Neuronal stem cell (in vitro differentiated cells): ENCODE measurements around the gene SMIM35.

Source experiments
- DNase-seq: peaks from one replicate; pipeline ENCODE4 v3.0.0-alpha.2; 2013; ENCODE audit warnings: low spot score
- H2AFZ ChIP-seq: one replicate; pipeline ENCODE4 v1.6.1; 2013; ENCODE audit warnings: mild to moderate bottlenecking, low read length, inconsistent platforms
- H2AK5ac ChIP-seq: 2 replicates; pipeline ENCODE4 v1.6.1; 2013; ENCODE audit warnings: low read depth, mild to moderate bottlenecking, inconsistent platforms, low read length, moderate library complexity, mixed read lengths
- H2BK120ac ChIP-seq: 2 replicates; pipeline ENCODE4 v1.6.1; 2013; ENCODE audit warnings: low read depth, mild to moderate bottlenecking, inconsistent platforms, low read length, moderate library complexity, mixed read lengths
- H2BK12ac ChIP-seq: one replicate; pipeline ENCODE4 v1.6.1; 2013; ENCODE audit warnings: low read length, inconsistent platforms
- H2BK15ac ChIP-seq: 2 replicates; pipeline ENCODE4 v1.6.1; 2013; ENCODE audit warnings: mild to moderate bottlenecking, low read length, inconsistent platforms, mixed read lengths
- H2BK5ac ChIP-seq: one replicate; pipeline ENCODE4 v1.6.1; 2013; ENCODE audit warnings: inconsistent platforms, mild to moderate bottlenecking, low read length, moderate library complexity
- H3K14ac ChIP-seq: one replicate; pipeline ENCODE4 v1.6.1; 2013; ENCODE audit warnings: low read length, inconsistent platforms
- H3K18ac ChIP-seq: 2 replicates; pipeline ENCODE4 v1.6.1; 2013; ENCODE audit warnings: low read length, inconsistent platforms
- H3K23ac ChIP-seq: 2 replicates; pipeline ENCODE4 v1.6.1; 2013; ENCODE audit warnings: low read depth, mild to moderate bottlenecking, mixed read lengths, low read length, inconsistent platforms; ENCODE audit not compliant: poor library complexity
- H3K27ac ChIP-seq: replicated peaks from 3 replicates; pipeline ENCODE4 v1.5.1; 2013; ENCODE audit warnings: low read length, inconsistent platforms
- H3K27me3 ChIP-seq, 3 experiments: 2 replicates each; pipeline ENCODE4 v1.6.1; 2013; ENCODE audit warnings: low read length in 3 of 3, mild to moderate bottlenecking in 2 of 3, inconsistent platforms in 1 of 3, low read depth in 1 of 3, mixed read lengths in 1 of 3, moderate library complexity in 1 of 3; ENCODE audit not compliant: control insufficient read depth in 3 of 3, insufficient read depth in 3 of 3
- H3K36me3 ChIP-seq, 2 donors: replicated peaks in 1 of 2; 2 replicates each; pipeline ENCODE4 v1.6.1; 2013; ENCODE audit warnings: low read length in 2 of 2; ENCODE audit not compliant: control insufficient read depth in 2 of 2, insufficient read depth in 2 of 2
- H3K4ac ChIP-seq: 2 replicates; pipeline ENCODE4 v1.6.1; 2013; ENCODE audit warnings: inconsistent platforms, mild to moderate bottlenecking, low read length, moderate library complexity
- H3K4me1 ChIP-seq, 2 donors: 1 replicate in 1 of 2; 2 replicates in 1 of 2; pipeline ENCODE4 v1.6.1; 2013; ENCODE audit warnings: low read length in 2 of 2, low read depth in 1 of 2; ENCODE audit not compliant: control insufficient read depth in 2 of 2, insufficient read depth in 1 of 2
- H3K4me2 ChIP-seq: one replicate; pipeline ENCODE4 v1.6.1; 2013; ENCODE audit warnings: mild to moderate bottlenecking, low read length, inconsistent platforms; ENCODE audit not compliant: insufficient read depth, poor library complexity, severe bottlenecking
- H3K4me3 ChIP-seq, 2 donors: 2 replicates each; pipeline ENCODE4 v1.5.1; 2013; ENCODE audit warnings: low read length in 2 of 2, mild to moderate bottlenecking in 2 of 2, inconsistent platforms in 1 of 2, moderate library complexity in 1 of 2
- H3K79me1 ChIP-seq: one replicate; pipeline ENCODE4 v1.6.1; 2013; ENCODE audit warnings: low read depth, mild to moderate bottlenecking, inconsistent platforms, low read length, moderate library complexity
- H3K9ac ChIP-seq: one replicate; pipeline ENCODE4 v1.6.1; 2013; ENCODE audit warnings: mild to moderate bottlenecking, low read depth, low read length, inconsistent platforms; ENCODE audit not compliant: poor library complexity
- H3K9me3 ChIP-seq, 2 donors: replicated peaks in 1 of 2; 2 replicates each; pipeline versions ENCODE3 to v1.6.1; 2013; ENCODE audit warnings: low read length in 2 of 2, mild to moderate bottlenecking in 2 of 2, inconsistent platforms in 1 of 2, low read depth in 1 of 2, mixed read lengths in 1 of 2, moderate library complexity in 1 of 2; ENCODE audit not compliant: control insufficient read depth in 2 of 2, insufficient read depth in 1 of 2
- H4K8ac ChIP-seq: one replicate; pipeline ENCODE4 v1.6.1; 2013; ENCODE audit warnings: low read depth, mild to moderate bottlenecking, inconsistent platforms, low read length, moderate library complexity
- H4K91ac ChIP-seq: one replicate; pipeline ENCODE4 v1.6.1; 2013; ENCODE audit warnings: low read length, low read depth, mild to moderate bottlenecking, inconsistent platforms; ENCODE audit not compliant: poor library complexity
- WGBS, 2 donors: extraction: QIAGEN DNeasy Blood & Tissue Kit; methylation state at CpG; one replicate each; pipeline ENCODE4 v1.1.7; 2013; ENCODE audit warnings: missing lambda C conversion rate in 2 of 2, mixed read lengths in 1 of 2; ENCODE audit not compliant: insufficient read length in 2 of 2, insufficient replicate concordance in 1 of 2; ENCODE audit errors: extremely low coverage in 2 of 2; 5-methylcytosine and 5-hydroxymethylcytosine counted together

Gene SMIM35

DNA sequence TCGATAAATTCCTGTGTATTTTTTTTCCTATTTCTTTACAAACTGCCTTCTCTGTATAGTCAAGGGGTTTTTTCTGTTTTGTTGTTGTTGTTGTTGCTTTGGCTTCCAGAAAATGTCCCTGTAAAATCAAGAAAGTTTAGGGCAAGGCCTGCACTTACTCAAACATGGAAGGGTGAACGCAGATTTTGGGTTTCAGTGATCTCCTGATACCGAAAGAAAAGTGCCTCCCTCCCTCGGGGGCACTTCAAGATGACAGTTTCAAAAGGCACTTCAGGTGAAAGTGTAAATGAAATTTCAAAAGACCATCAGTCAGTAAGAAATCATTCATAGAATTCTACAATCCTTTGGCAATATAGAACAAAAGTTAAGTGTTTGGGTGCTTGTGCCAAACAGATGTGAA lies 53.3 kb downstream of the SMIM35 start:
- no peak overlapping the region for H3K4ac ChIP-seq
- no peak overlapping the region for H4K8ac ChIP-seq
- H3K4me3 ChIP-seq: no peak overlapping the region
- no peak overlapping the region for H3K14ac ChIP-seq
- H3K36me3 ChIP-seq: no peaks in the 10 kb centered on the region
- no peaks in the 10 kb centered on the region for H3K79me1 ChIP-seq
- no peak overlapping the region for H3K9ac ChIP-seq
- H3K27me3 ChIP-seq: no peaks in the 10 kb centered on the region
- no peak overlapping the region for H3K27ac ChIP-seq
- H3K4me2 ChIP-seq: no peak overlapping the region
- H2BK12ac ChIP-seq: no peak overlapping the region
- no peak overlapping the region for H2BK15ac ChIP-seq
- H2AK5ac ChIP-seq: no peak overlapping the region
- H2BK5ac ChIP-seq: no peak overlapping the region
- no peaks in the 10 kb centered on the region for H3K9me3 ChIP-seq
- no peak overlapping the region for H2AFZ ChIP-seq
- WGBS, 2 donors: no CpG with 5 or more reads among the region's 4 CpGs
- H2BK120ac ChIP-seq: no peak overlapping the region
- DNase-seq: no peak
- no peak overlapping the region for H3K23ac ChIP-seq
- no peak overlapping the region for H3K18ac ChIP-seq
- no peaks in the 10 kb centered on the region for H3K4me1 ChIP-seq
- H4K91ac ChIP-seq: no peak overlapping the region

DNA sequence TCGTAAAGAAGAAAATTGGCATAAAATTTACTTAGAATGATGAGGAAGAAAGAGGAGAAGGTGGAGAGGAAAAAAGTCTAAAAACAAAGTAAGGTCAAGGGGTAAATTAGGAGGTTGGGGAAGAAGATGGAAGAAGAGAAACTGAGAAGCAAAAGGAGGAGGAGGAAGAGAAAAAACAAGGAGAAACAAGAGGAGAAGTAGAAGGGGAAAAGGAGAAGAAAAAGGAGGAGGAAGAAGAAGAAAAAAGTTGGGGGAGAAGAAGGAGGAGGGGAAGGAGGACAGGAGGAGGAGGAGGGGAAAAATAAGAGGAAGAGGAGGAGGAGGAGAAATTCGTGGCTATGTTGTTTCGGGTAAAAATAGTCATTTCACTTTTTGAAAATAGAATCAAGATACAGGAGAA lies 58.1 kb downstream of the SMIM35 start:
- H3K4me2 ChIP-seq: no peak overlapping the region
- no peak overlapping the region for H3K18ac ChIP-seq
- no peak overlapping the region for H3K9ac ChIP-seq
- no peak for DNase-seq
- no peak overlapping the region for H4K91ac ChIP-seq
- no peak overlapping the region for H3K14ac ChIP-seq
- no peak overlapping the region for H3K23ac ChIP-seq
- H3K27me3 ChIP-seq: no peaks in the 10 kb centered on the region
- H4K8ac ChIP-seq: no peak overlapping the region
- no peak overlapping the region for H3K4me3 ChIP-seq
- H2BK15ac ChIP-seq: no peak overlapping the region
- H2AK5ac ChIP-seq: no peak overlapping the region
- H3K27ac ChIP-seq: no peak overlapping the region
- no peaks in the 10 kb centered on the region for H3K4me1 ChIP-seq
- no peak overlapping the region for H2BK5ac ChIP-seq
- H3K36me3 ChIP-seq: no peaks in the 10 kb centered on the region
- no peak overlapping the region for H2BK120ac ChIP-seq
- no peak overlapping the region for H2AFZ ChIP-seq
- WGBS, 2 donors: no CpG with 5 or more reads among the region's 3 CpGs
- H3K79me1 ChIP-seq: no peaks in the 10 kb centered on the region
- no peak overlapping the region for H2BK12ac ChIP-seq
- no peaks in the 10 kb centered on the region for H3K9me3 ChIP-seq
- H3K4ac ChIP-seq: no peak overlapping the region

DNA sequence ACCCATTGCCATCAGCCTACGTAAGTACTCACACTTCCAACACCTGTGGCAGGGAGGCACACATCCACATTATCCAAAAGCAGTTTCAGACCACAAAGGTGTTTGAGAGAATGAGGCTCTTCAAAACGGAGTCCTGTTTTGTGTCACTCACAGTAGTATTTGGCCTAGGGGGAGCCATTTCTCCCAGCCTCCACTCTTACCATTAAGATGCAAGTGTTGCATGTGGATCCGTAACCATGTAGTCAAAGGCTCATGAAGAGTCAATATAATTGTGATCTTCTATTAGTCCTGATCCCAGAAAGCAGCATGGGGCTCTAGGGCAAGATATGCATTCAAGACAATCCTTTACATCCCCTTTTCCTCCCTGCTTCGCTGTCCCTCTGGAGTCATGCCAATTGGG lies 59.1 kb downstream of the SMIM35 start:
- H2AFZ ChIP-seq: no peak overlapping the region
- no peaks in the 10 kb centered on the region for H3K4me1 ChIP-seq
- H2BK12ac ChIP-seq: no peak overlapping the region
- H3K18ac ChIP-seq: no peak overlapping the region
- H3K27ac ChIP-seq: no peak overlapping the region
- no peak overlapping the region for H3K4me2 ChIP-seq
- H3K23ac ChIP-seq: no peak overlapping the region
- no peaks in the 10 kb centered on the region for H3K79me1 ChIP-seq
- H3K4ac ChIP-seq: no peak overlapping the region
- H2AK5ac ChIP-seq: no peak overlapping the region
- no peak overlapping the region for H4K91ac ChIP-seq
- no peak for DNase-seq
- H2BK15ac ChIP-seq: no peak overlapping the region
- WGBS, 2 donors: no CpG with 5 or more reads among the region's 4 CpGs
- H3K27me3 ChIP-seq: no peaks in the 10 kb centered on the region
- H3K9me3 ChIP-seq: no peaks in the 10 kb centered on the region
- H3K4me3 ChIP-seq: no peak overlapping the region
- H2BK5ac ChIP-seq: no peak overlapping the region
- no peak overlapping the region for H3K14ac ChIP-seq
- H3K9ac ChIP-seq: no peak overlapping the region
- H4K8ac ChIP-seq: no peak overlapping the region
- no peak overlapping the region for H2BK120ac ChIP-seq
- H3K36me3 ChIP-seq: no peaks in the 10 kb centered on the region

DNA sequence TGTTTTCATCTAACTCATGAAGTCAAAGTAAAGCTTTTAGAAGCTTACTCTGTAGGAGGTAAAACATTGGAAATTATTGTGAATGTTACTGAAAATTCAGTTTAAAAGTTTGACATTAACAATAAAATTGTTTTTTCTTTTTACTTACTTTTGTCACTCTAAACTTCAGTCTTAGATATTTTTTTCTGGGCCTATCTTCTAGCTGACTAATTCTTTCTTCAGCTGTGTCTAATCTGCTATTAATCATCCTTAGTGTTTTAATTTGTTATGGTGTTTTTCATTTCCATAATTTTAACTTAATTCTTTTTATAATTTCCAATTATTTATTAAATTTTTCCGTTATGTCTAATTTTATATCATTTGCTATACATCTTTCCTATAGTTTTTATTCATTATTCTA lies 65.6 kb downstream of the SMIM35 start:
- no peak overlapping the region for H3K18ac ChIP-seq
- H3K4me1 ChIP-seq: no peaks in the 10 kb centered on the region
- WGBS, 2 donors: 100% methylated on average over 1 of the region's 1 CpG; no CpG with 5 or more reads in 1 of the 2 donors
- H3K4me2 ChIP-seq: no peak overlapping the region
- no peak overlapping the region for H3K4me3 ChIP-seq
- peaks cover 0 to 2% of the 10 kb centered on the region in 2 donors for H3K9me3 ChIP-seq
- no peak overlapping the region for H4K91ac ChIP-seq
- no peak overlapping the region for H4K8ac ChIP-seq
- DNase-seq: no peak
- no peak overlapping the region for H3K9ac ChIP-seq
- H2BK12ac ChIP-seq: no peak overlapping the region
- H3K27me3 ChIP-seq: peaks cover 0 to 5% (median 0%) of the 10 kb centered on the region in 3 experiments
- H3K36me3 ChIP-seq: no peaks in the 10 kb centered on the region
- H2BK120ac ChIP-seq: no peak overlapping the region
- no peak overlapping the region for H2AK5ac ChIP-seq
- no peak overlapping the region for H3K14ac ChIP-seq
- H2BK5ac ChIP-seq: no peak overlapping the region
- H3K23ac ChIP-seq: no peak overlapping the region
- H3K79me1 ChIP-seq: no peaks in the 10 kb centered on the region
- H2BK15ac ChIP-seq: no peak overlapping the region
- no peak overlapping the region for H2AFZ ChIP-seq
- no peak overlapping the region for H3K27ac ChIP-seq
- no peak overlapping the region for H3K4ac ChIP-seq
